GM19324 (cell line): ENCODE measurements around the gene NEK10.
"Not testable (repeated sequence)": the region's sequence is repeated elsewhere in the genome, so short reads cannot be mapped to it uniquely, and the experiment has no call there.

Experiments used
- ATAC-seq: cut with Tn5 transposase; IDR thresholded peaks from one replicate; pipeline ENCODE4 v1.9.1; 2021; ENCODE audit warnings: mild to moderate bottlenecking, moderate library complexity; ENCODE audit not compliant: unreplicated experiment, low FRiP score

Gene NEK10

GRCh38 chr3:27319847-27320526, 49.2 kb downstream of the NEK10 start:
- ATAC-seq, result no peak

- no peak for ATAC-seq
Measured at GRCh38 chr3:27319304-27319703, 49.9 kb downstream of the NEK10 start.

GRCh38 chr3:27317096-27317495, 52.1 kb downstream of the NEK10 start:
- no peak for ATAC-seq

GRCh38 chr3:27315003-27315402, 54.2 kb downstream of the NEK10 start:
- ATAC-seq, result no peak

GRCh38 chr3:27312044-27312668, 57.0 kb downstream of the NEK10 start:
- no peak for ATAC-seq

- no peak for ATAC-seq
Measured at GRCh38 chr3:27311400-27311799, 57.8 kb downstream of the NEK10 start.

GRCh38 chr3:27310688-27311087, 58.5 kb downstream of the NEK10 start:
- ATAC-seq, result no peak

GRCh38 chr3:27307566-27307965, 61.6 kb downstream of the NEK10 start:
- no peak for ATAC-seq

- no peak for ATAC-seq
Measured at GRCh38 chr3:27302891-27303290, 66.3 kb downstream of the NEK10 start.

GRCh38 chr3:27298981-27299380, 70.2 kb downstream of the NEK10 start:
- ATAC-seq, result not testable (repeated sequence)

GRCh38 chr3:27293939-27294338, 75.2 kb downstream of the NEK10 start:
- ATAC-seq, result no peak

GRCh38 chr3:27290760-27291159, 78.4 kb downstream of the NEK10 start:
- no peak for ATAC-seq

GRCh38 chr3:27289769-27290413, 79.3 kb downstream of the NEK10 start:
- no peak for ATAC-seq

GRCh38 chr3:27287052-27287451, 82.1 kb downstream of the NEK10 start:
- ATAC-seq, result no peak

GRCh38 chr3:27286467-27286866, 82.7 kb downstream of the NEK10 start:
- ATAC-seq, result not testable (repeated sequence)

- ATAC-seq, result no peak
Measured at GRCh38 chr3:27285668-27286067, 83.5 kb downstream of the NEK10 start.

- no peak for ATAC-seq
Measured at GRCh38 chr3:27281671-27282150, 87.5 kb downstream of the NEK10 start.

- ATAC-seq, result no peak
Measured at GRCh38 chr3:27279123-27279522, 90.1 kb downstream of the NEK10 start.

GRCh38 chr3:27278383-27279055, 90.7 kb downstream of the NEK10 start:
- ATAC-seq, result no peak

- ATAC-seq, result no peak
Measured at GRCh38 chr3:27275441-27275990, 93.7 kb downstream of the NEK10 start.

GRCh38 chr3:27271890-27272289, 97.3 kb downstream of the NEK10 start:
- no peak for ATAC-seq
